ENCODE data around the gene PRKN.

The PRKN gene

DNA sequence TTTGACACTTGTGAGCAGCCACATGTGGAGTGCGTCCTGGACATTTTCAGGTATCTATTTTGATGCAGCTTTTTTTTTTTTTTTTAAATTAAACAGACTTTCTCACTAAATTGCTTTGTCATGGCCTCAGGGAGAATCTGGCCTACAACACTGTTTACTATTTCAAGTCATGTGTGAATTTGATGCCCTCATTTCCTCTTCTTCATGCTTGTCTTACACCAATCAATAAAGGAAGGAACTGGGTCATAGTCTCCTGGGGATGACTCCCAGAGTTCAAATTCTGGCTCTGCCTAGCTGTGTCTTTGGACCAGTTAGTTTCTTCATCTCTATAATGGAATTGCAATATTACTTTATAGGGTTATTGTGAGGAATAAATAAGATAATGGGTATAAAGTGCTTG is 554.1 kb downstream of the PRKN start:
- no peak for TF ChIP-seq CTCF (IDR thresholded peaks at IDR 0.05; ENCODE audit: low read depth, low read length, missing control alignments)
- no peak for DNase-seq (ENCODE audit: low read depth)
- no peak overlapping the region for H3K4me3 ChIP-seq (ENCODE audit: low read depth, low read length)

DNA sequence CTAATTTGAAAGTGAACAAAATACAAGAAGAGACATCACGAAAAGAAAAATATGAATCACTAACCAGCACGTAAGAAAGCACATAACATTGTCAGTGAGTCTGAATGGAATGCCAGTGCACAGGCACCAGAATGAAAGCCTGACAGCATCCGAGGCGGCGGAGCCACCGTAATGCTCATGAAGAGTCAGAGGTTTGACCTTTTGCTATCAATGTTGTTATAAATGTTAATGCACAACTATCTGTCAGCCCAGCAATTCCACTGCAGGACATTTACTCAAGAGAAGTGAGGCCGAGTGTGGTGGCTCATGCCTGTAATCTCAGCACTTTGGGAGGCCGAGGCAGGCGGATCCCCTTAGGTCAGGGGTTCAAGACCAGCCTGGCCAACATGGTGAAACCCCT is 562.1 kb downstream of the PRKN start:
- DNase-seq (ENCODE audit: low read depth), result no peak
- H3K4me3 ChIP-seq (ENCODE audit: low read depth, low read length), result no peak overlapping the region
- no peak for TF ChIP-seq CTCF (IDR thresholded peaks at IDR 0.05; ENCODE audit: low read depth, low read length, missing control alignments)

GRCh38 chr6:162157167-162157870 is 570.2 kb downstream of the PRKN start:
- DNase-seq (ENCODE audit: low read depth), result no peak

DNA sequence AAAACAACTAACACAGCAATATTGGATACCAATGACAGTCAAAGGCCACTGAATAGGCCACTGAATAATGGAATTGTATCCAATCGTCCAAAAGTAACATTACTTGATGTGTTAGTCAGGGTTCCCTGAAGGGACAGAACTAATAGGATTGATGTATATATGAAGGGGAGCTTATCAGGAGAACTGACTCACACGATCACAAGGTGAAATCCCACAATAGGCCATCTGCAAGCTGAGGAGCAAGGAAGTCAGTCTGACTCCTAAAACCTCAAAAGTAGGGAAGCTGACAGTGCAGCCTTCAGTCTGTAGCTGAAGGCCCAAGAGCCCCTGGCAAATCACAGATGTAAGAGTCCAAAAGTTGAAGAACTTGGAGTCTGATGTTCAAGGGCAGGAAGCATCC is 571.4 kb downstream of the PRKN start:
- DNase-seq (ENCODE audit: low read depth), result no peak
- TF ChIP-seq CTCF (IDR thresholded peaks at IDR 0.05; ENCODE audit: low read depth, low read length, missing control alignments), result no peak
- H3K4me3 ChIP-seq (ENCODE audit: low read depth, low read length), result no peak overlapping the region

More at GRCh38 chr6:162157167-162157870, 570.2 kb downstream of the PRKN start:
- no peak overlapping the region for H3K4me3 ChIP-seq (ENCODE audit: low read depth, low read length)
- TF ChIP-seq CTCF (IDR thresholded peaks at IDR 0.05; ENCODE audit: low read depth, low read length, missing control alignments), result no peak

DNA sequence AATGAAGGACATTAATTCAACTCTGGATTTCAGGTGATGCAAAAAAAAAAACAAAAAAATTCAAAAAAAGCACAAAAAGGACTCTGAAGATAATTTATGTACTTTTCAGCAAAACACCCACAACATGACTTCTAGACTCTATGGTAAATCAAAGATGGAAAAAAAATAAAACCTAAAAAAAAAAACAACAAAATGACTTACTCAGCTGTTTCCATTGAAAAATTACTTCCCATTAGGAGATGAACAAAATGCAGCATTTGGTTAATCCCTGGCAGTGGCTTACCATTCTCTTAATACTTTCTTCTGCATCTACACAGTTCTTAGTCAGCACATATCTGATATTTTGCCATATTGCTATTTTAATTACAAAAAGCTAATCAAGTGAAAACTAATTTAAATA is 572.6 kb downstream of the PRKN start:
- no peak for TF ChIP-seq CTCF (IDR thresholded peaks at IDR 0.05; ENCODE audit: low read depth, low read length, missing control alignments)
- no peak overlapping the region for H3K4me3 ChIP-seq (ENCODE audit: low read depth, low read length)
- no peak for DNase-seq (ENCODE audit: low read depth)

- H3K4me3 ChIP-seq (ENCODE audit: low read depth, low read length), result no peak overlapping the region
- TF ChIP-seq CTCF (IDR thresholded peaks at IDR 0.05; ENCODE audit: low read depth, low read length, missing control alignments), result no peak
- no peak for DNase-seq (ENCODE audit: low read depth)
These were observed 573.6 kb downstream of the PRKN start for GRCh38 chr6:162154001-162154400.

- H3K4me3 ChIP-seq (ENCODE audit: low read depth, low read length), result no peak overlapping the region
- TF ChIP-seq CTCF (IDR thresholded peaks at IDR 0.05; ENCODE audit: low read depth, low read length, missing control alignments), result no peak
- DNase-seq (ENCODE audit: low read depth), result no peak
These were observed 574.4 kb downstream of the PRKN start for GRCh38 chr6:162153120-162153519.

All from GM12864 (cell line).